Thymus (tissue), 11 donors: ENCODE measurements around the gene CACNA2D3. TPM values are rescaled to one million over a fixed set of nuclear protein-coding genes. Genes with fewer than 3 reads are reported as not detected.

Experiments used
- DNase-seq, 9 donors: peaks; one replicate each; pipeline ENCODE4 v3.0.0-alpha.2; 2013; ENCODE audit warnings: low spot score in 9 of 9, low read depth in 6 of 9, missing footprints in 1 of 9
- H3K27ac ChIP-seq, 2 donors: one replicate each; pipeline ENCODE4 v1.5.1; 2013; ENCODE audit warnings: control low read depth in 1 of 2, low read depth in 1 of 2, low read length in 1 of 2, mild to moderate bottlenecking in 1 of 2, moderate library complexity in 1 of 2
- H3K27me3 ChIP-seq, 2 donors: one replicate each; pipeline ENCODE4 v1.5.1; 2013; ENCODE audit warnings: low read length in 1 of 2; ENCODE audit not compliant: control insufficient read depth in 2 of 2, insufficient read depth in 1 of 2
- H3K36me3 ChIP-seq, 2 donors: one replicate each; pipeline ENCODE4 v1.5.1; 2013; ENCODE audit warnings: low read length in 1 of 2, mild to moderate bottlenecking in 1 of 2, moderate library complexity in 1 of 2; ENCODE audit not compliant: control insufficient read depth in 2 of 2, insufficient read depth in 2 of 2
- H3K4me1 ChIP-seq, 2 donors: one replicate each; pipeline ENCODE4 v1.5.1; 2013; ENCODE audit warnings: low read length in 2 of 2; ENCODE audit not compliant: control insufficient read depth in 2 of 2, insufficient read depth in 2 of 2
- H3K4me3 ChIP-seq, 2 donors: one replicate each; pipeline ENCODE4 v1.5.1; 2013; ENCODE audit warnings: low read length in 2 of 2, control low read depth in 1 of 2, mild to moderate bottlenecking in 1 of 2
- H3K9me3 ChIP-seq, 2 donors: one replicate each; pipeline ENCODE4 v1.5.1; 2013; ENCODE audit warnings: low read length in 1 of 2, mild to moderate bottlenecking in 1 of 2; ENCODE audit not compliant: control insufficient read depth in 2 of 2, insufficient read depth in 1 of 2
- WGBS: extraction: QIAGEN DNeasy Blood & Tissue Kit; methylation state at CpG from one replicate; pipeline ENCODE4 v1.1.7; 2013; 5-methylcytosine and 5-hydroxymethylcytosine counted together
- polyA plus RNA-seq: library from polyadenylated mRNA; stranded (reverse); fragments of 200-250 nt; gene quantifications from one replicate; pipeline ENCODE4 v1.2.3, GENCODE V29; 2013
- total RNA-seq: library from RNA; stranded (reverse); fragments of 120-200 nt; gene quantifications from one replicate; pipeline ENCODE4 v1.2.4, GENCODE V29; 2013
- donor health status: healthy.

The CACNA2D3 gene
- total and polyA plus RNA-seq, 2 donors: 1.8 to 2.1 TPM

DNA sequence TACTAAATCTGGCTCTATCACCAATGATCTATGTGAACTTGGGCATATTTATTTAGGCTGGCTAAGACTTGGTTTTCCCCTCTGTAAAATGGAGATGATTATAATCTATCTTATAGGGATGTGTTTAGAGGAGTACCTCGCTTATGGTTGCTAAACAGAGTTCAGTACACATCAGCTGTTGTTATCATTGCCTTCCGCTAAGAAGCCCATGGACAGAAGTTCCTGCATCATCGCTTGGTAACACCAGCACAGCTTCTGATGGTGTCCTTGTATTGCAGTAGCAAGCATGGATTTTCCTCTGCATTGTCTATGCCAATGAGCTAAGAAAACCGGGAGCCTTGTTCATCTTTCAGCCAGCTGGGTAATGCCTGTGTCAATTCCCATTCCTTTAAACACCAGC lies 878.6 kb downstream of the CACNA2D3 start:
- Histone ChIP-seq H3K4me1 (no peaks in the 10 kb centered on the region), H3K27me3 (no peaks in the 10 kb centered on the region), H3K4me3 (no peak overlapping the region), H3K36me3 (no peaks in the 10 kb centered on the region), H3K27ac (no peak overlapping the region), H3K9me3 (no peaks in the 10 kb centered on the region)
- no peak for DNase-seq
- 95% methylated on average over 4 of the region's 4 CpGs for WGBS

DNA sequence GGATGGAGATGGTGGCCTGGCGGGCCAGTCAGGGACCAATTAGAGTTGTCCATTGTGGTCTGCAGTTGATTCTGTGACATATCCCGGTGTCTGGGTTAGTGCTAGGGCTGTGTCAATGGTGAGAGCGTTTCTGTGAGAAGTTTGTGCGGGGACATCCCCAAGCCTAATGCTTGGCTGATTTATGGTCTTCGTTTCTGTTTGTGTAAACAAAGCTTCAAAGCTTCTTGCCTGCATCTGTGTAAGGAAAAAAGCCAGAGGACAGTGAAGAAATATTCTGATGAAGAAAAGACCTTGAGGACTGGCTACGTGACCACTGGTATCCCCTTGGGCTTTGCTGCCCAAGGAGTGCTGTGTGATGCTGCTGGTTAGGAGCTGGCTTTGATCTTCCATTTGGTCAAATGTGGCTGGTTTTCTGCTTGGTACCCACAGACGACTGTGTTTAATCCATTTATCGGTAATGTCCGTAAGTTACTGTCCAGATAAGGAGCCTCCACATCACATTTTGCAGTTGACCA lies 880.1 kb downstream of the CACNA2D3 start:
- H3K4me1 ChIP-seq: no peaks in the 10 kb centered on the region
- WGBS: 79% methylated on average over 9 of the region's 9 CpGs

DNA sequence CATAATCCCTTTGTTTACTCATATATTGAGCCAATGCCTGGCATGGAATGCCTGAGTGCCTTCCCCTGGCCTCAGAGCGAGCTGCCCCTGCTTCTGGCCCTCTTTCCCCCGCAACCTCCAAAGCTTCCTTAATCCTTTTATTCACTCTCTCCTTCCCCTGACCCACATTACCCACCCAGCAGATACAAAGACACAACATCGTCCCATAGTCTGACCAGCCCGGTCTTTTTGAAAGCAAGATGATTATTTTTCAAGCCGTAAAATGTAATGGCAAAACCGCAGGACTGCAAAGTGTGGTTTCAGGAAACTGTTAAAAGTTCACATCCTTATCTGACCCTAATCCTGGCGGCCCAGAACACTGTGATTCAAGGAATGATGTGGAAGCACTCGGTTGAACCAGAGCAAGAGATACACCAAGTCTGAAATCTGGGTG lies 883.9 kb downstream of the CACNA2D3 start:
- no peaks in the 10 kb centered on the region for H3K27me3 ChIP-seq
- no peak overlapping the region for H3K4me3 ChIP-seq
- no peaks in the 10 kb centered on the region for H3K4me1 ChIP-seq
- no peak for DNase-seq
- WGBS: 30% methylated on average over 8 of the region's 8 CpGs
- H3K27ac ChIP-seq: no peak overlapping the region
- H3K9me3 ChIP-seq: no peaks in the 10 kb centered on the region
- H3K36me3 ChIP-seq: no peaks in the 10 kb centered on the region

More for the DNA sequence above, 880.1 kb downstream of the CACNA2D3 start:
- Histone ChIP-seq H3K36me3 (no peaks in the 10 kb centered on the region), H3K27me3 (no peaks in the 10 kb centered on the region), H3K27ac (no peak overlapping the region), H3K4me3 (no peak overlapping the region), H3K9me3 (no peaks in the 10 kb centered on the region)
- DNase-seq: no peak

DNA sequence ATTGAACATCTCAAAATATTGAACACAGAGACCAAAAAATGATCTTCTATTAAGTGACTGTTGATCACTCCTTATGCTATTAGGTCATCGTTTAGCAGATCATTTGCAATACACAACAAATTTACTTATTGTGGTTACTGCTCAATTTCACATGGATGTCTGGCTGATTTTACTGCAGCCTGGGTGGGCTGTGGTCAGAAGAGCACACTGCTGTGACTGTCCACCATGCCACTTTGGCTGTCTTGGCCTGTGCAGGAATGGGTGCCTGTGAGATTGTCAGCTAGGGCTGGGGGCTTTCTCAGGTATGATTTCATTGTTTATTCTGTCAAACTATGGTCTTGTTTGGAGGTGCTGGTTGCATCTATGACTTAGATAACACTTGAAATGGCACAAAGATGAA lies 885.6 kb downstream of the CACNA2D3 start:
- no peak overlapping the region for H3K27ac ChIP-seq
- no peaks in the 10 kb centered on the region for H3K9me3 ChIP-seq
- no peaks in the 10 kb centered on the region for H3K36me3 ChIP-seq
- WGBS: 96% methylated on average over 1 of the region's 1 CpG
- no peak overlapping the region for H3K4me3 ChIP-seq
- no peak for DNase-seq
- no peaks in the 10 kb centered on the region for H3K4me1 ChIP-seq
- H3K27me3 ChIP-seq: no peaks in the 10 kb centered on the region

DNA sequence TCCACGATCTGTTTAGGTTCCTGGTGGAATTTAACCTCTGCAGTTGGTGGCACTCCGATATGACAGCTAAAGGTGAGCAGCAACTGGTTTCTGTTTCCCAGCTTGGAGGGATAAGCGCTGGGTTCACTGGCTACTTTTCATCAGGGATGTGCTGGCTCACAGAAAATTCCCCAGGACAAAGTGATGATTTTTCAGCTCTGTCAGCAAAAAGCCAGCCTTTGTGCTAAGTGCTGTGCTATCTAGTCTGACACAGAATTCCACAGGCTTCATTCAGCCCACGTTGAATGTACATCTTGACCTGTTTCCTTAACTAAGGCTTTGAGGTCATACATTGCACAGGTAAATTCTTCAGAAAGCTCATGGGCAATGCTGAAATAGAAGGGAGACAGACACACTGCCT lies 887.0 kb downstream of the CACNA2D3 start:
- WGBS: 85% methylated on average over 4 of the region's 4 CpGs
- Histone ChIP-seq H3K27me3 (no peaks in the 10 kb centered on the region), H3K27ac (no peak overlapping the region), H3K36me3 (no peaks in the 10 kb centered on the region), H3K4me3 (no peak overlapping the region), H3K9me3 (no peaks in the 10 kb centered on the region), H3K4me1 (no peaks in the 10 kb centered on the region)
- no peak for DNase-seq

DNA sequence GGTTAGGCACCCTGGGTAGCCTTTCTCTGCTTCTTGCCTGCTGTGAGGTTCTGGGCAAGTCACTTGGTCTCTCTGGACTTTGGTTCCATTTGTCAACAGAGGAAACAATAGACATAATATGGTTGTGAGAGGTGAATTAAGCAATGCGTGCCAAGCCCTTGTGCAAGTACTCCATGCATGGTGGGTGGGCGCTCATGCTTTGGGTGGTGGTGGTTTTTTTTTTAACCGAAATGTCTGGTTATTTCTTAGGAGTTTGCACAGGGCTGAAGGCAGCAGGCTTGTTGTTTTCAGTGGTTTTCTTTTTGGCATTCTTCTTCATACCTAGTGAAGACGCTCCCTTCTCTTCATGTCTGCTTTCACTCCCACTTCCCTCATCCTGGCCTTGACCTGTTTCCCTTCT lies 889.7 kb downstream of the CACNA2D3 start:
- no peaks in the 10 kb centered on the region for H3K36me3 ChIP-seq
- H3K4me3 ChIP-seq: no peak overlapping the region
- no peak for DNase-seq
- no peaks in the 10 kb centered on the region for H3K27me3 ChIP-seq
- no peaks in the 10 kb centered on the region for H3K4me1 ChIP-seq
- no peak overlapping the region for H3K27ac ChIP-seq
- H3K9me3 ChIP-seq: no peaks in the 10 kb centered on the region
- 92% methylated on average over 4 of the region's 4 CpGs for WGBS

DNA sequence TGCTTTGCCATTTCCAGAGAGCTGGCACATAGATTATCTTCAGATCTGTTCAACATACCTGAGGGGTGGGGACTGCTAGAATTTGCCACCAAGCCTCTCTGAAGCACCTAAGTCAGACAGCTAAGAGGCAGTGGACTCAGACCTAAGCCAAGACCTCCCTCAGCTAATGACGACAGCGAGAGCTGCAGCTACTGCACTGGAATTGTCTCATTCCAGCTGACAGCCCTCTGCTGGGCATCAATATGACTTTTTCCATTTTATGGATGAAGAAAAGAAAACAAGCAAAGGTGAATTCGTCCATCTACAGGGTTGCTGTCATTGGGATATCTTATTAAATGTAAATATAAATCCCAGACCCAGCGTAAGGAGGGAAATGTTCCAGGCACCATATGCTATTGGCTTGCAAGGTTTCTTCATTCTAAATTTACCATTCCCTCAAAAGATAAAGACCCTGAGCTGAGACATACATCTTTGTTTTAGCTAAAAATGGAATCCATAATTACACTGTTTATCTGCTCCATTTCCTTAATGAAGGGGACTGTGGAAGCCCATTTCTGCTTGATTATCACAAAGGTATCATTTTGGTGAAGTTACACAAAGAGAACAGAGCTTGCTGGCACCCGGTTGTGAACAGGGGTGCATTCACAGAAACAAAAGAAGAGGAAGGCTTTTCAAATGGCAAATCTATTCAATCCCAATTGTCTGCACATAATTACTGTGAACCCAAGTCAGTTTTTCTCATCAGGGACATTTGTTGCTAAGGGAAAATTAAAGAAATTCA lies 891.0 kb downstream of the CACNA2D3 start:
- Histone ChIP-seq H3K36me3 (no peaks in the 10 kb centered on the region), H3K4me1 (no peaks in the 10 kb centered on the region), H3K27ac (no peak overlapping the region), H3K4me3 (no peak overlapping the region), H3K27me3 (no peaks in the 10 kb centered on the region), H3K9me3 (no peaks in the 10 kb centered on the region)
- DNase-seq: no peak
- WGBS: 84% methylated on average over 5 of the region's 5 CpGs

DNA sequence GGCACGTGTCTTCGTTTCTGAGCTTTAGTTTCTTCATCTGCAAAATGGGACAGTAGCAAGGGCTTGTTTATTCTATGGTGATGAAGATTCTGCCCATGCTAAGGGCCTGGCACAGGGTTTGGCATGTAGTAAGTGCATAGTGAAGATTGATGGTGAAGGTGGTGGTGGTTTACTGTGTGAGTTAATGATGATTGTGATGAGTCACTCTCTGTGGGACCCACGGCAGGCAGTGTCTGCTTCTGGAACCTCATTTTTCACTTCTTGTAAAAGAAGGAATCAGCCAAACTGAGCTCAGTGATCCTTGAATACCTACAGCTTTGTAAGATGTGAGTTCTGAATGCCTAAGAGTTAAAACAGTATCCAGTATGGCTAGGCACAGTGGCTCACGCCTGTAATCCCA lies 891.7 kb downstream of the CACNA2D3 start:
- no peak for DNase-seq
- Histone ChIP-seq H3K4me3 (no peak overlapping the region), H3K36me3 (no peaks in the 10 kb centered on the region), H3K4me1 (no peaks in the 10 kb centered on the region), H3K27me3 (no peaks in the 10 kb centered on the region), H3K27ac (no peak overlapping the region), H3K9me3 (no peaks in the 10 kb centered on the region)
- WGBS: 87% methylated on average over 4 of the region's 4 CpGs

DNA sequence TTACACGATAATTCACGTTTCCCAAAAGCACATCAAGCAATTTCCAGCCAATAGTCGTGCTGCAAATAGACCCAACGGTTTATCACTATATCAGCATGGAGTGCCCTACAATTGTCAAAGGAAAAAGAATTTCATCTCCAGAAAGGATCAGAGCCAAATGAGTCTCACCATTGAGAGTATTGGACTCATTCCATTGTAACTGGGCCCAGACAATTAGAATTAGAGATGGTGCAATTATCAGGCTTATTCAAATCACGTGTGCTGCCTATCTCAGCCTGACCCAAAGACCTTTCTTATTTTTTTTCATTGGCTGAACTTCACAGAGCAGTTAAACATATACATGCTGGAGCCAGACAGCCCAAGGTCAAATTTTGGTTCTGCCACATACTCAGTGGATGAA lies 892.6 kb downstream of the CACNA2D3 start:
- Histone ChIP-seq H3K36me3 (no peaks in the 10 kb centered on the region), H3K9me3 (no peaks in the 10 kb centered on the region), H3K4me3 (no peak overlapping the region), H3K27ac (no peak overlapping the region), H3K27me3 (no peaks in the 10 kb centered on the region), H3K4me1 (no peaks in the 10 kb centered on the region)
- WGBS: 94% methylated on average over 5 of the region's 5 CpGs
- DNase-seq: no peak
